Medulla oblongata (tissue), 1 donor: ENCODE data around the gene TAGLN3.
A peak's percentile ranks its signal among the peaks of the same experiment; 100 is the strongest.
"Not testable (repeated sequence)": the region's sequence is repeated elsewhere in the genome, so short reads cannot be mapped to it uniquely, and the experiment has no call there.

ENCODE experiments used
- DNase-seq: peaks from one replicate; pipeline ENCODE4 v3.0.0-alpha.2; 2015; ENCODE audit errors: extremely low spot score

The TAGLN3 gene

DNA sequence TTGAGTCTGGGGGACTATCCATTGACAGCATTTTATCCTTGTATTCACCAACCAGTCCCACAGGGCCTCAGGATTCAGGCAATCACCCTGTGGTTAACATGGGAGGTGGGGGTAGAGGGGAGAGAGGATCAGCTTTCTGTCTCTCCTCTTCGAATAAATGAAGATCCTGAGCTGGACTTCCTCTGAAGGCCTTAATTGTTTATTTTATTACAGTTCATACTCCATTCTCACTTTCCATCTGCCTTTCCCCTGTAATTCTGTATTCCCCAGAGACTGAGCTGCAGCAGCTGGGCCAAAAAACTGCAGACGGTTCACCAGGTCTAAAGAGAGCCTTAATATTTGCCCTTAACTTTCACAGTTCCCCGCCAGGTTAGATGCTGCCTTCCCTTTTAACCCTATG lies 11.9 kb downstream of the TAGLN3 start:
- DNase-seq, result no peak

DNA sequence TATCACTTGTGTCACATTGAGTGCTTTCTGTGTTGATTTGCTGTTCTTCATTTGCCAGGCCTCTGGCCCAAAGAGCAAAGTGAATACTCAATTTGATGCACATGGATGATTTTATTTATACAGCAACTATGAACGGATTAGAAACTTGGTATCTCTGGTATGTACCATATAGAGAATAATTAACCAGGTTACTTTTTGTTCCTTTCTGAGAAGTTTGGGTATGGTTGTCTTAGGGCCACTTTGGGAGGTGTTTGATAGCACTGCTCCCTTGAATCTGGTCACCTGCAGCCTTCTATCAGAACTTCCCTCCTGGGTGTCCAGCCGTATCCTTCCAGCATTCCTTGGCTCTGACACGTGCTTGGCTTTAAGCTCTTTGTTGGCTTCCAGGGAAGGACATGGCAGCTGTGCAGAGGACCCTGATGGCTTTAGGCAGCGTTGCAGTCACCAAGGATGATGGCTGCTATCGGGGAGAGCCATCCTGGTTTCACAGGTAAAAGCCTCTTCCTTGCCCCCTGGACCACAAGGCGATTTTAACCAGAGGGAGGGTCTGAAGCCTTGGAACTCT lies 12.7 kb downstream of the TAGLN3 start:
- DNase-seq, result no peak

DNA sequence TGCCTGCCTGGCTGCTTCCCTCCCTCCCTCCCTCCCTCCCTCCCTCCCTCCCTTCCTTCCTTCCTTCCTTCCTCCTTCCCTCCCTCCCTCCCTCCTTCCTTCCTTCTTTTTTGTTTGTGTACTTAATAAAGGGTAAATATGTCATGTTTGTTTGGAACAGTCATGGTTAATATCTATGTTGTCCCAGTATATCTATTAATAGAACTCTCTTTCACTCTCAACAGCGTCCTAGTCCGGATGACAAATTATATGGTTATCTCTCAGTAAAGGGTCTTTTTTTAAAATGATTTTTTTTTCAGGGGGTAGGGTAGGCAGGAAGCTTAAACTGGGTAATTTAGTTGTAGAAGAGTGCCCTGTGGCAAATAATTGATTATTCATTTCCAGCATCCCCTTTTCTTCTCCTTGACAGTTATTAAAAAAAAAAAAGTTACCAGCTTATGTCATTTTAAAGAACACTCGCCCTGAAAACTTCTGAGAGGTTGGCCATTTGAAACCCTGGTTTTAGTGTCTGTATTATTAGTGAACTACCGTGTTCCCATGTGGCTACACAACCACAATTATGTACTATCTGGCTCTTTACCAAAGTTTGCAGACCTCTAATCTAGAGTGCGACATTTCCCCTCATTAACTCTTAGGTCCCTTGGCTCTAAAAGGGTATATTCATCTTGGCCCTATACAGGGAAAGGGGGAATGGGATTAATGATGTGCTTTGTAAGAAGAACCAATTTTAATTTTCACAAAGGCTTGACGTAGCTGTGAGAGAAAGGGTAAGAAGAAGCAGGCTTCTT lies 13.7 kb downstream of the TAGLN3 start:
- DNase-seq, result no peak

DNA sequence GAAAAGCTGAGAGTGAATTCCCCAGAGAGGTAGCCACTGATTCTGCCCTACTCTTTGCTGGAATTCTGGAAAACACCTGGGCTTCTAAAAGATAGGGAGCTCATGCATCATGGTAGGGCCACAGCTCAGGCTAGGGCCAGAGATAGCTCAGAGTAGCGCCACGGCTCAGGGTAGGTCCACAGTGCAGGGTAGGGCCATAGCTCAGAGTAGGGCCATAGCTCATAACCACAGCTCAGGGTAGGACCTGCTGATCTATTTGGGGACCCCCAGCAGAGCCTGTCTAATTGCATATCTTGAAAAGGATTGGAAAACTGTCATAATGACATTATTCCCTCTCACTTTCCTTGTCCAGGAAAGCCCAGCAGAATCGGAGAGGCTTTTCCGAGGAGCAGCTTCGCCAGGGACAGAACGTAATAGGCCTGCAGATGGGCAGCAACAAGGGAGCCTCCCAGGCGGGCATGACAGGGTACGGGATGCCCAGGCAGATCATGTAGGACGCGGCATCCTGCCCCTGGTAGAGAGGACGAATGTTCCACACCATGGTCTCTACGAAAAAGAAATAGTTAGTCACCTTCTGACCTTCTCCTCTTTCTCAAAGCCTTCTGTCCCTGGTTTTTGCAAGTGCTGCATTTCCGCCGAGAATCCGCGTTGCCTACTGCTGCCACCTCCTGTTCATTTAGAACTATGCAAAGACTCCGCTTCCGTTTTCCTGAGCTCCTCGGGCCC lies 14.5 kb downstream of the TAGLN3 start:
- DNase-seq, result peak; percentile 91

DNA sequence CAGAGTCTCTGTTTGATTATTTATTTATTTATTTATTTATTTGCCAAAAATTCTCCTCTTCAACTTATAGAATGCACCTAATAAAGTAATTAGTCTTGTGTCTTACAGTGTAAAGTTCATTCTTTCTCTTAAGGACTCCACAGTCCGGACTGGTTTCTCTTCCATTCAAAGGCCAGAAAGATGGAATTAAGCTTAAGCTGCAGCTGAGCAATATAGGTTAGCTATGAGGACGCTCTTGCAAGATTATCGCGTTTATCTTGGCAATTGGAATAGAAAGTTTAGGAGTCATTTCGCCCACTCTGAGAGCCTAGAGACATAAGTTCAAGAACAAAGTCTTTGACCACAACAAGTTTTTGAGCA lies 15.0 kb downstream of the TAGLN3 start:
- no peak for DNase-seq

DNA sequence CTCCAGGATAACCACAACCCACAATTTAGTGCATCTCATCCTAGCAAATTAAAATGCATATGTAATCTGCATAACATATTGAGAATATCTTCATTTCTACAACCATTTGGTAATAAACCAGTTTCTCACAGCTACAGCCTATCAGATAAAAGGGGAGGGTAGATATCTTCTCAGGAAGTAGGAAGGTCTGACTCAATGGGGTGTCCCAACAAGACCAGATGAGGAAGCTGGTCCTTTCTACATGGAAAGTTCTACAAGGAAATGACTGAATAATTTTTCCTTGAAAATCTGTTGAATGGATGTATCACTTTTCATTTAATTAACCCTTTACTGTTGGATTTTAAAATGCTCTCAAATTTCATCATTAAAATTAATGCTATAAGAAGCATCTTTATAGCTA lies 18.4 kb downstream of the TAGLN3 start:
- no peak for DNase-seq

DNA sequence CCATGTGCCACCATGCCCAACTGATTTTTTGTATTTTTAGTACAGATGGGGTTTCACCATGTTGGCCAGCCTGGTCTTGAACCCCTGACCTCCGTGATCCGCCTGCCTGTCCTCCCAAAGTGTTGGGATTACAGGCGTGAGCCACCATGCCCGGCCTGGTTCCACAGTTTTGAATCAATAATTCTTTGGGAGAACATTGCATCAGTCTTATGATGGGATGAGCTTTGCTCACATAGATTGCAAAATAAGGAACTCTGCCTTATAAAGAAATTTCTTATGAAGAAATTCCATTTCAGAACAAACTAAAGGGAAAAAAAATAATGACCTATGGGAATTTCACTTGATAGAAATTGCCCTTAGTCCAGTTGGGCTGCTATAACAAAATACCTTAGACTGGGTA lies 20.0 kb downstream of the TAGLN3 start:
- DNase-seq, result no peak

DNA sequence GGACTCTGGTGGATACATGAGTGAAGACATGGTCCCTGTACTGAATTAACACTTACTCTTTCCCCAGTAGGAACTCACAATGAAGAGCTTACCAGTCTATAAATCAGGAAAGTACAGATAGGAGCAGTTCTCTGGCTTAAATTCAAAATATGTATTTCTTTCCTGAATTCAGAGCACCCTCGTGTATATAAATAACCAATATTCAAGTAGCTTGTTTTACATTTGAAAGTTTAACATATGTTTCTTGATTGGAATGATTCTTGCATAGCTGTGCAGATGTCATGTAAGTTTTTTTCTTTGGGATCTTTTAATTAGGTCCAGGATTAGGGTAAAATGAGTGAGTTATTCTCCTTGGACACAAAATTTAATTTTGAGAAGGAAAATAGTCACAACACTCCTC lies 21.0 kb downstream of the TAGLN3 start:
- no peak for DNase-seq

DNA sequence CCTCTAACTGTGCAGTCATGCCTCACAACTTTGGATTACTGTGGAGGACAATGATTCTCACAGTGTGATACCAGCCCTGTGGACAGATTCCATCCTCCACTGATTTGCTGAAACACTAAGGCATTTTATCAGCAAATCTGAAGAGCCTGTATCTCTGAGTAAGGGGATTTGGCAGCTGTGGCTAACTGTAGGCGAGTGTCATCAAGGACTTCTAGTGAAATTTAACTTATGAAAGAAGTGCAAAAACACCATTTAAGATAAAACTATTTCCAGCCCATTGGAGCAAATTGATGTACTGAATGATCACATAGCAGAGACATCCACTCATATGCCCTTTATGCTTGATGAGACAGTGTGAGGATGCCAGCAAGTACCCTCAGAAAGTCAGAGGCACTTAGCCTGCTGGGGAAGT lies 22.0 kb downstream of the TAGLN3 start:
- no peak for DNase-seq

DNA sequence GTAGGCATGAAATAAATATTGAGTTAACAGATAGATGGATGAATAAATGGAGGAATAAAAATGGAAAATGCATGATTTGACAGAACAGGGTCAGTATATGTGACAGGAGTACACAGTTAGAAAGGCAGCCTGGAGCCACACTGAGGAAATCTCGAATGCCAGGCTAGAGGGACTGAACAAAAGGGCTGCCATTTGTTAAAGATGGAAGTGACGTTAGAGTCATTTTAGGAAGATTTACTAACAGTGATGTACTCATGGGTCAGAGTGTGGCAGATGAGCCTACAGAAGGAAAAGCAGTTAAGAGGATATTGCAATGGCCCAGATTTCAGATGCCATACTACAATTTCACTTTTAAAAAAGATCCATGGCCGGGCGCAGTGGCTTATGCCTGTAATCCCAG lies 28.4 kb downstream of the TAGLN3 start:
- DNase-seq, result no peak

DNA sequence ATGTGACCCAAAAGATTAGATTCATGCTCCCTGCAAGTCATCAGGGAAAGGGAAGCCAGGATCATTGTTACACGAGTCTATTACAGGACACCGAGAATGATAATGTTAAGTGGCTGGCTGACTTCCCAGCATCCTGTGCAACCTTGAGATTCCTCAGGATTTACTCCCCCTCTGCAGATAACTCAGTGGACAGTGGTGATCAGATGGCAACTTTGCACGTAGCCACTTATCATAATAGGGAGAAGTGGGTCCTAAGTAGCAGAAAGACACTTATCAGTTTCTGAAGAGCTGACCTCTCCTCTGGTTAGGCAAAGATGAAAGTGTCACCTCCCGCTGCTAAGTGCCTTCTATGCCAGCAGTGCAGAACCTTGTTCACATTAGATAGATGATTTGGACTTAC lies 29.1 kb downstream of the TAGLN3 start:
- no peak for DNase-seq

DNA sequence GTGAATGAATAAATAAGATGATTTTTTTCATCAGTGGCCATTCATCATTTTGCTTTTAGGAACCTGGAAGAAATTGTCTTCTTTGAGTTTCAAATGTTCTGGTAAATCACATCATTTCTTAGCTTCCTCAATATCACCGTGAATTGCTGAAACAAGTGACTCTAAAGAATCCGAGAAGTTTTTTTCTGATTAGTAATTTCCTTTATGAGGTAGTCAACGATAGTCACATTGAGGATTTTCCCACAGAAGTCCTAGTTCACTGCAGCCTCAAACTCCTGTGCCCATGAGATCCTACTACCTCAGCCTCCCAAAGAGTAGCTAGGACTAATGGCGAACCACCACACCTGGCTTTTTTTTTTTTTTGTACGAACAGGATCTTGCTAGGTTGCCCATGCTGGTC lies 32.2 kb downstream of the TAGLN3 start:
- no peak for DNase-seq

DNA sequence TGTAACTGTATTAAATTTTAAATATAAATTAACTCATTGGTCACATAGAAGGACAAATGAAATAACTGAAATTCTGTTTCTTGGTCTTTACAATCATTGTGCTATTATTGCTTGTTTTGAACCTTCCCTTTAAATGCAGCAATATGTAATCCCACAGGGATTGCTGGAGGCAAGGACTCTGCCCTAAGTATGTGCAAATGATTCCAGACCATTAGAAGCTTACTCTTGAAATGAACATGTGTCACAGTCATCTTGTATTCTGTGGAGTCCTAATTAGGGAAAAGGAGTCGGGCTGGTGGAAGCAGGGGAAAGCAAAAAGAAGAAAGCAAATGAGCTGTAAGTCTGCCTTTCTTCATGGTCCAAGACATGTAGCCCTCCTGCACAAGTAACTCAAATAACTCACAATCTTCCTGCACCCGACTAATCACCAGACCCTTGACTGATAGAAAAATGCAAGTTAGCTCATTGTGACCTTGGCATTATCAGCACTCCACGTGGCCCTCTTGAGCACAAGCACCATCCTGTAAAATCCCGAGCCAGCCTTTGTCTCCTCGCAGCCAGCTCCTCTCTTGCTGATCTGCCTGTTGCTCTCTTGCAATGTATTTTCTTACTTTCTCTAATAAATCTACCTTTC lies 33.5 kb downstream of the TAGLN3 start:
- no peak for DNase-seq

DNA sequence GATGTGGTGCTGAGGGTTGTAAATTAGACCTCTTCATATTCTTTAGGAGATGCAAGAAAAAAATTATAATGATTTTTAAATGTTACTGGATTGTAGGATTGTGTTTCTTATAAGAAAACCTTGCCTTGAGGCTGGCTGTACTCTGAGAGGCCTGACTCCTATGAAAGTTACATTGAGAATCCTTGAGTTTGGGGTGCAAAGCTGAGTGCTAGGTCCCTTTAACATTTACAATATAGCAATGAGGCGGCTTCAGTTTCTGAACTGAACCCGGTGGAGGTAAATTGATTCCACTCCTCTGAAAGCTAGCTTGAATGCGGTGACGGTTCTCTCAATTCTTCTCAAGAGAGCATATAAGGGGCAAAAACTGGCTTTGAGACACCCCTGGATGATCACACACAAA lies 35.7 kb downstream of the TAGLN3 start, which contains the start of gene TMPRSS7:
TSS of gene TMPRSS7 (plus strand) at position 301 of the 400 bp plus-strand sequence. CDS start 110 bp downstream, outside the sequence.
- DNase-seq, result no peak

DNA sequence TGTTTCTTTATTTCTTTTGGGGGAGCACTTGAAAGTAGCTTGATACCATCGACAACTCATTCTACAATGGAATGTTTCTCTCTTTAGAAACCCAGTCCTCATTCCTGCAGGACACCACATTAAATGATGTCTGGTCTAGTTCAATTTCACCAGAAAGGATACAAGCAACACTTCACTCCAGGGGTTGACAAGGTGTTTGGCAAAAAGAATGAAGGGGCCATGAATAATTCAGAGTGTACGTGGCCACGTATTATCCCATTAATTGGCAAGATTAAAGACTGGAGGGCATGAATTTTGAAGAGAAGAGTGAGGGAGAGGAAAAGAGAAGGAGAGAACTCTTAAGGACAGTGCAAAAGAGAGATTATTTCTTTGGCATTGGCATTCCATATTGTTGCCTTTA lies 36.5 kb downstream of the TAGLN3 start:
- DNase-seq, result no peak

DNA sequence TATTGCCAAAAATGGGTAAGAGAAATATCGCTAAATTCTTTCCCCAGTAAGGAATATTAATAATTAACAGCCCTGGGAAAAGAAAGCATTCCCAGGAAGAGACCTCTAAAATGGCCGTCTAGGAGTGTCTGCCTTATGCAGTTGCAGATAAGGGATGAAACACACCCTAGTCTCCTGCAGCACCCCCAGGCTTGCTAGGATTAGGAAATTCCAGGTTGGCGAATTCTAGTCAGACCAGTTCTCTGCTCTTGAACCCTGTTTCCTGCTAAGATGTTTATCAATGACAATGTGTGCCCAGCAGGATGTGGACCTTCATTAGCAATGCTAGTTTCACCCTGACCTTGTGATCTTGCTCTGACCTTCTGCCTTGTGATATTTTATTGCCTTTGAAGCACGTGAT lies 38.5 kb downstream of the TAGLN3 start:
- not testable (repeated sequence) for DNase-seq

DNA sequence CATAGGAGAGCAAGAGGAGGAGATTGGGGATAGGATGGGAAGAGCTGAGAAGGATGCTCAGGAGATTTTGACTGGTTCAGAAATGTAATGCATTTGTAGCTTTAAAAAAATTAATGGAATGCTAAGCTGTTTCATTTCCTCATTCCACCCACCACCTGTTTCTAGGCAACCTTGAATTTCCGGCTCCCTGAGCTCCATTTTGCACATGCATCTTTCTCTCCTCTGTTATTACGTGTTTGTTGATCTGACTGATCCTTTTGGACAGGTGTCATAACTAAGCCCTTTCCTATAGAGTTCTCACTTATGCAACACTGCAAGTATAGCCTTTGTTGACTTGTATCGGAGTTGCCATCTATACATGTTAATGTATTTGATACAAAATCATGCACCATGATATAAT lies 40.1 kb downstream of the TAGLN3 start:
- DNase-seq, result no peak

DNA sequence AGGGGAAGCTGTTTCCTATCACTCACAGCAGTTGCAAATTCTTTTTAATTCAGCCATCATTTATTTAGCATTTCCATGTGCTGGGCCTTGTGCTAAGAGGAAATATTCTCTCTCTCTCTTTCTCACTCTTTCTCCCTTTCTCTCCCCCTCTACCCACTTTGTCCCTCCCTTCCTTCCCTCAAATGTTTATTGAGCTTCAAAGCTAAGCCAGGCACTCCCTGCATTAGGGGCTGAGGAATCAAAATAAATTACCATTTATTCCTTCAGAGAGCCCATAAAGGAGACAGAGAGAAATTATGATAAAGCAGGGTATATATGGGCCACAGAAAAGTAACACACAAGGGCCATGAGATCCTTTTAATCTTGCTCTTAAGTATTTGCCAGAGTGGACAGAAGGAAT lies 42.6 kb downstream of the TAGLN3 start:
- no peak for DNase-seq

DNA sequence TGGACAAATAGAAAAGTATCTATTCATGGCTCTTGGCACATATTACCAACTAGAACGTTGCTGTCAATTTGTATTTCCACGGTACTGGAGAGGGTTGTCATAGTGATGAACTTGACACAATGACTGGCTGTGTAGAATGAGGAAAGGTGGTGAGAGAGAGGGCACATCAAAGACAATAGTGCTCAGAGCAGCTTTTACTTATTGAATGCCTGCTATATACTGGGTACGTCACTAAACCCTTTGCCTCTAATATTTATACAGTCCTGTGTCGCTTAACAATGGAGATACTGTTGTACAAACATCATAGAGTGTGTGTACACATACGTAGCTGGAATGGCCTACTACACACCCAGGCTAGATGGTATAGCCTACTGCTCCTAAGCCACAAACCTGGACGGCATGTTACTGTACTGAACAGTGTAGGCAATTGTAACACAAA lies 44.1 kb downstream of the TAGLN3 start:
- DNase-seq, result peak; percentile 7

DNA sequence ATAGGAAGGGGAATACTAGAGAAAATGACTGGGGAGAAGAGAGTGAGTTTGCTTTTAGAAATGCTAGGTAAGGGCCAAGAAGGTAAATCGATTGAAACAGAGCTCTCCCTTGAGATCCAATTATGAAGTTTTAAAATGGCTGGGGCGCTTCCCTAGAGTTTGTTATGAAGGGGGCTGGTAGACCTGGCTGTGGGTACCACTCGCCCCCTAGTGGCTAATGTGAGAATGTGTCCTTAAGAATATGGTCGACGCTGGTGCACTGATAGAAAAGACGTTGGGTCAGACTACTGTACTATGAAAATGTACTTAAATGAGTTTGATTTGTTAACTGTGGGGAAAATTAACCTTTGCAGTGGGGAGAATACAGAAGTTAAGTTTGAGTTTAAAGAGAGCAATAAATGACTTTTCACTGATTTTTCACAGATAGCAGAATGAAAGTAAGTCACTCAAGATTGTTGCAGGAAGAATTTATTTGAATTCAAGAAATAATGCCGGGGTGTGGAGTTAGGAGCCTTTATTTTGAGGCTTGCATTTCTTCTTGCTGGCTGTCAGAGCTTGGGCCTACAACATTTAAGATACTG lies 45.0 kb downstream of the TAGLN3 start:
- DNase-seq, result peak; percentile 85

DNA sequence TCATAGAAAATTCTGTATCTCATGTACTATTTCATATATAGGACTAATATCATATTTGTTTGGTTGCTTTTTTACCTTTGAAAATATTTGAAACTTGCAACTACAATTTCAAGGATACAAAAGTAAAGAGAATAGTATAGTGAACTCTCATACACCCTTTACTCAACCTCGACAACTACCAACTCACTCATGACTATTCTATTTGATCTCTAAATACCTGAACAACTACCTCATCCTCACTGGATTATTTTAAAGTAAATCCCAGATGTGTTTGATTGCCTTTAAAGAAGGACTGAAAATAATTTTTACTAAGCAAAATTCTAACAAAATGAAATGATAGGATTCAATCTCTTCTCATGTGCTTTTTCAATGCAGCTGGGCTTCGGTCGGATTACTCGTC lies 47.9 kb downstream of the TAGLN3 start:
- no peak for DNase-seq

DNA sequence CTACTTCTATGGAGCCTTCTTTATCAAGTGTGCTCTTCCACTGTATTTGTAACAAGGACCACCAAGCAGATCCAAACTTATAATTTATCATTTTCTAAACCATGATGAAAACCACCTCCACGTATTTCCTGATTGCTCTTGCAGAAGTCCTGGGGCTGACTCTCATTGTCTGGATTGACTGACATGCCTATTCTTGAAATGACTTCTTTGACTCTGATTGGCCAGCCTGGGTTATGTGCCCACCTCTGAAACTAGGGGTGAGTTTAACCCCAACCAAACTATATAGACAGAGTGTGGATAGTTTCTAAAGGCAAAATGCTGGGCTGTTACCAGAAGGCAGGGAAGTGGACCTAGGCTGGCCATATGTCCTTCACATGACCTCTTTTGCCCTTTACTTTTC lies 48.5 kb downstream of the TAGLN3 start:
- DNase-seq, result no peak
